ENCODE results near the gene FITM1.

FITM1 gene

DNA sequence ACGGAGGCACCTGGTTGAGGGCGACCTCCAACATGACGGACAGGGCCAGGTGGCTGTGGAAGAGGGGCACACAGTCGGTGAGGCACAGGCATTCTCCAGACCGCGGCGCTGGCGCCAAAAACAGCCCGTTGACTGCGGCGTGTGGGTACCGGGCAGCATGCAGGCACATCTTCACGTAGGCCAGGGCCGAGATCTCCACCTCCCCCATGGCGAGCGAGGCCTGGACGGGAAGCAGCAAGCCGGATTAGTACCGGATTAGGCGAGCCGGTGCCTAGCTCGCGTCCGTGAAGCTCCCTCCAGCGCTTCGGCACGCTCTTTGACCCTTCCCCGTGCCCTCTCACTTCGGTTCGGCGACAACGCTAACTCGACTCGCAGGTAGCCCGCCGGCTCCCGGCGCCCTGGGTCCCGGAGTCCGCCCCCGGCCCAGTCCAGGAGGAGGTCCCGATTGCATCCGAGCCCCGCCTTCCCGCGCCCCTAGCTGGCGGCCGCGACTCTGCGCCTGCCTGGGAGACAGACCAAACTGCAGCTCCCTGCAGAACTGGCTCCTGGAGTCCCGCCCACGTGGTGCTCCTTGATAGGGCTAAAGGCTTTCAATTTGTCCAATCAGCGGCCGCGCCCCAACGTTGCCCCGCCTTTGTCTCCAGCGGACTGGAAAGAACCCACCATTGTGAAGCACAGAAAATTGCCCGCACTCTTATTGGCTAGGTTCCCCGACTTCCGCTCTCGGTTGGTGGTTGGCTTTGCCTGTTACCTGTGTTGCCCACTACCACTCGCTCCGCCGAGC lies 10.8 kb downstream of the FITM1 start, which contains the start of gene EMC9:
Gene EMC9, minus strand, starts transcription at position 495 of the 784 bp plus-strand sequence. Its CDS starts 287 bp downstream, at position 208.
- peak; percentile 100 for DNase-seq

DNA sequence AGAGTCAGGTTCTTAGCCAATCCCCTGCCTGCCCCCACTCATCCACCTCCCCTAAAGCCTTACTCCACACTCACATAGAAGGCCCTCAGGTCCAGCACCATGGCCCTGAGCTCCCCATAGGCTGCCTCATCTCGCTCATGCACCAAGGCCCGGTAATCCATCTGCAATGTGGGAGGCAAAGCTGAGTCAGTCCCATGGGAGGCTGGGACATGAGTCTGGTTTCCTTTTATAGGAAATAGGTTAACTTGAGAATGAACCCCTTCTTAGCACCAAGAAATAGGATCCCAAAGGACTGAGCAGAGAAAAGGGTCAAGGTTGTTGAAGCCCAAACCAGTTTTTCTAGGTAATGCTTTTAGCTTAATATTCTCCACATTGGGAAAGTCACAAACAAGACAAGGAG lies 13.1 kb downstream of the FITM1 start:
- no peak for DNase-seq

DNA sequence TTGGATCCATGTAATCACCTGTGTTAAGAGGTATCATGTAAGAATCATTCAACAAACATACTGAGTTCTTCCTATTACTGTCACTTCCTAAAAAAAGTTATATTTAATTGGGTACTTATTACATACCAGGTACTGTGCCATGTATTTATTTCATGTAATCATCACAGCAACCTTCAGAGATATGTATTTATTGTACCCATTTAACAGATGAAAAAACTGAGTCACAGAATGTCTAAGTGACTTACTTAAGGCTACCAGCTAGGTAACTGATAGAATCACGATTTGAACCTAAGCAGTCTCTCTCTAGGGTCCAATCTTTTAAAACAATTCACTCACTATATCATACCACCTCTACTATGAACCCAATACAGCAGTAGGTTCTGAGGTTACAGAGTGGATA lies 14.0 kb downstream of the FITM1 start:
- DNase-seq, result no peak

DNA sequence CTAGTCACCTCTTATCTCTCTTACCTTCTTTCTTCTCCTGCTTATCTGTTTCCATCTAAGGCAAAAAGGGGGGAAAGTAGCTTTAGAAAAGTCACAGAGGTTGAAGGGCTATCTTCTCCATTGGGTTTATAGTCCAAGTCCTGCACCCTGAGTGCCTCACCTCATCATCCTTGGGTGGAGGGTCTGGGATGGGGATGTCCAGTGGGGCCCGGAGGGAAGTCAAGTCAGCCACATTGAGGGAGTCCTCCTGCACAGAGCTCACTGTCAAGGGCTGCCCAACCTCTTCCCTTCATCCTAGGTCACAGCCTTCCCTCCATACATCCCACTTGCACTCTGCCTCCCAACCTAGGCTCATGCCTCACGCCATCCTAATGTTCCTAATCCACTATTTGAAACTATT lies 14.8 kb downstream of the FITM1 start:
- no peak for DNase-seq

- no peak for DNase-seq
Observed at GRCh38 chr14:24145690-24146452, 15.4 kb downstream of the FITM1 start.

DNA sequence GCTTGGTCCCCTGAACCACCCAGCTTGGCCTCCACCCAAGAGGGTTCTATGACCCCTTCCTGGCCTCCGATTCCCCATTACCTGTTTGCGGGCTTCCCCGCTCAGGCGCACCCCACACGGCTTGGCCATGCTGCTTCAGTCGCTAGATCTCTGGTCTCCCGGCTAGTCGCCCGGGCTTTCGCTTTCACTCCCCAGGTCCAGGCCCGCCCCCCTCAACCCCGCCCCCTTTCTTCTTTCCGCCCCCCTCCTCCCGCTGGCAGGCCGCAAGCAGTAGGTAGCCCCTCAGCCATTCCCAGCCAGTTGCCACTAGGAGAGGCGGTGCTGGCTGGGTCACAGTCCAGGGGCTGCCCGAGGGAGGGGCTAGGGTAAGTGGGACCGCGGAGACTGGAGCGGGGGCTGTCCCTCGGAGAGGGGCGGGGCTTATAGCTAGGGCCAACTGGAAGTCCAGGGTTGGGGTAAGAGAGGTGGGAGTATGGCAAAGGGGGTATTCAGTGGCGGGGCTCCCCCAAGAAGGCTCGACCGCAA lies 16.1 kb downstream of the FITM1 start, which contains the start of gene PSME2:
Gene PSME2, minus strand, starts transcription at position 158 of the 525 bp plus-strand sequence. Its CDS starts 29 bp downstream, at position 129.
- peak; percentile 88 for DNase-seq

DNA sequence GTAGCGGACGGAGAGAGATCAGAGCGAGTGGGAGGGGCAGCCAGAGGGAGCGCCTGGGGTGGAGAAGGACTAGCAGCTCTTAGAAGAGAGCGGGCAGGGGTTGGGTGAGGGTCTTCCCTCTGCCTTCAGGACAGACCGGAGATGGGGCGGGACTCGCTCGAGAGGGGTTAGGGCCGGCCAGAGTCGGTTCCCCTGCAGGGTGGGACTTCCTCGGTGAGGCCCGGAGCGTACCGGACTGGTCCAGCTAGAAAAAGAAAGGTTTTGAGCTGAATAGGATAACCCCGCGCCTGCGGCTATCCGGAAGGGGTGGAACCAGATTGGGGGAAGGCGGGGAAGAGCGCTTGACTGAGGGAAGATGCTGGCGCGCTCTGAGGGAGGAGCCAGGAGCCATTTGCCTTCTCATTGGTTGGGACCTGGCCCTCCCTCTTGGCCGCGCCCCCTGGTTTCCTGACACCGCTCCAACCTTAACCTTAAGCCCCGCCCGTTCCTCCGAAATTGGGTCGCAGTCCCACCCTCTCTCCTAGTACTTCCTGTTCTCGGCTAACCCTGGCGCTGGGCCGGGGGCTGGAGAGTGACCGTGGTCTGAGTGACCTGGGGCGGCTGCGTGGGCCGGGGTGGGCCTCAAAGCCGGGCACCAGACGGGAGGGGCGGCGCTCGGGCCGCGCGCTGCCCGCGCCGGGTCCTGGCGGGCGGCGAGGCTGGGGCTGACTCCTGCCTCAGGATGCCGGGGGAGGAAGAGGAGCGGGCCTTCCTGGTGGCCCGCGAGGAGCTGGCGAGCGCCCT lies 16.7 kb downstream of the FITM1 start, which contains the start of gene RNF31:
Gene RNF31, plus strand, starts transcription at position 521 of the 783 bp plus-strand sequence. Its CDS starts 201 bp downstream, at position 722.
- peak; percentile 99 for DNase-seq

GRCh38 chr14:24147761-24148428 lies 17.4 kb downstream of the FITM1 start:
- DNase-seq, result no peak

DNA sequence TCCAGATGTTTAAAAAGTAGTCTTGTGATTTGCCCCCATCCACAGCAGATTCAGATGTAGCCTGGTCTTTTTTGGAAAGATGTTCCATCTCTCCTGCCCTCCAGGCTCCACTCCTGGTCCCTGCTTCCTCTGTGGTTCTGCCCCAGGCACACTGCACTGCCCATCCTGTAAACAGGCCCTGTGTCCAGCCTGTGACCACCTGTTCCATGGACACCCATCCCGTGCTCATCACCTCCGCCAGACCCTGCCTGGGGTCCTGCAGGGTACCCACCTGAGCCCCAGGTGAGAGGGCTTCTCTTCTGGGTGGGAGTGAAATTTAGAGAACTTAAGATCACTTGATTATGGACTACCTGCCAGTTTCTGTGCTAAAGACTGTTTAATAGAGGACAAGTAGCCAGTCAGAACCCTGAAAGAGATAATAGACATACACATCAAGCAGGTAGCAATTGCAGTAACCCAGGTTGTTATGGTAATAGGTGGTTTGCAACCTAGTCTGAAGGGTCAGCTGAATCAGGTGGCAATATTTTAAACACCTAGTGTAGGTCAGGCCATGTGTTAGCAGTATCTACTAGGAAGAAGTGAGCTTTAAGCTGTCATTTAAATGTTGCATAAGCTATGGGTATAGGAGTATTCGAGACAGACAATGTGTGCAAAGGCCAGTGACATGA lies 19.0 kb downstream of the FITM1 start:
- no peak for DNase-seq

- no peak for DNase-seq
Observed at GRCh38 chr14:24150061-24150460, 19.6 kb downstream of the FITM1 start.

- no peak for DNase-seq
Observed at GRCh38 chr14:24150567-24150966, 20.1 kb downstream of the FITM1 start.

DNA sequence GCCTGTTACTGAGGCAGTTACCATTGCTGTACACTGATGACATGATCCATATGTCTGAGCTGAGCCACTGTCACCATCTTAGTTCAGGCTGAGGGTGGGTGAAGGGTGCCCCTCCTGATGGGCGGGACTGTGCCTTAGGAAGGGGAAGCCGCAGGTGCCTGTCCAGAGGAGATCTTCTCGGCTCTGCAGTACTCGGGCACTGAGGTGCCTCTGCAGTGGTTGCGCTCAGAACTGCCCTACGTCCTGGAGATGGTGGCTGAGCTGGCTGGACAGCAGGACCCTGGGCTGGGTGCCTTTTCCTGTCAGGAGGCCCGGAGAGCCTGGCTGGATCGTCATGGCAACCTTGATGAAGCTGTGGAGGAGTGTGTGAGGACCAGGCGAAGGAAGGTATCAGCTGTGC lies 20.5 kb downstream of the FITM1 start:
- DNase-seq, result no peak

DNA sequence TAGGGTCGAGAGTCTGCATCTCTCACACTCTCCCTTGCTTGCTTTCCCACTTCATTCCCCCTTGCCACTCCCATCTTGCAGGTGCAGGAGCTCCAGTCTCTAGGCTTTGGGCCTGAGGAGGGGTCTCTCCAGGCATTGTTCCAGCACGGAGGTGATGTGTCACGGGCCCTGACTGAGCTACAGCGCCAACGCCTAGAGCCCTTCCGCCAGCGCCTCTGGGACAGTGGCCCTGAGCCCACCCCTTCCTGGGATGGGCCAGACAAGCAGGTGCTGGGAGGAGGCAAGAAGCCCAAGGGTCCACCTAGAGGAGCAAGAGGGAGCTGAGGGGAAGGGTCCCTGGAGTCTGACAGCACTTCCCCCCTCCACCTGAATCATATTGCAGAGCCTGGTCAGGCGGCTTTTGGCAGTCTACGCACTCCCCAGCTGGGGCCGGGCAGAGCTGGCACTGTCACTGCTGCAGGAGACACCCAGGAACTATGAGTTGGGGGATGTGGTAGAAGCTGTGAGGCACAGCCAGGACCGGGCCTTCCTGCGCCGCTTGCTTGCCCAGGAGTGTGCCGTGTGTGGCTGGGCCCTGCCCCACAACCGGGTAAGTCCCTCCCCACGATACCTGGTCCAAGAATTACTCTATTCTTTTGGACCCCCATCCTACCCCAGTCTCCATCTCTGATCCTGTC lies 21.1 kb downstream of the FITM1 start:
- DNase-seq, result no peak

GRCh38 chr14:24155100-24155499 lies 24.6 kb downstream of the FITM1 start:
- no peak for DNase-seq

GRCh38 chr14:24156840-24157239 lies 26.4 kb downstream of the FITM1 start:
- no peak for DNase-seq

DNA sequence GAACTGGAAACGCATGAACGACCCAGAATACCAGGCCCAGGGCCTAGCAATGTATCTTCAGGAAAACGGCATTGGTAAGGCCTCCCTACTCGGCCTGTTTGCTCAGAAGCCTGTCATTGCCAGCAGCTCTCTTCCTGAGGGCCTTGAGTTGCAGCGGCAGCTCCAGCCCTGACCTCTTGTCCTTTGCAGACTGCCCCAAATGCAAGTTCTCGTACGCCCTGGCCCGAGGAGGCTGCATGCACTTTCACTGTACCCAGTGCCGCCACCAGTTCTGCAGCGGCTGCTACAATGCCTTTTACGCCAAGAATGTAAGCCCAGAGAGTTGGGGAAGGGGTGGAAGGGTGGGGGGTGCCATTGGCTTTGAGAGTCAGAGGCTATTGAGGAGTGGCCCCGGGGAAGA lies 26.9 kb downstream of the FITM1 start:
- no peak for DNase-seq

DNA sequence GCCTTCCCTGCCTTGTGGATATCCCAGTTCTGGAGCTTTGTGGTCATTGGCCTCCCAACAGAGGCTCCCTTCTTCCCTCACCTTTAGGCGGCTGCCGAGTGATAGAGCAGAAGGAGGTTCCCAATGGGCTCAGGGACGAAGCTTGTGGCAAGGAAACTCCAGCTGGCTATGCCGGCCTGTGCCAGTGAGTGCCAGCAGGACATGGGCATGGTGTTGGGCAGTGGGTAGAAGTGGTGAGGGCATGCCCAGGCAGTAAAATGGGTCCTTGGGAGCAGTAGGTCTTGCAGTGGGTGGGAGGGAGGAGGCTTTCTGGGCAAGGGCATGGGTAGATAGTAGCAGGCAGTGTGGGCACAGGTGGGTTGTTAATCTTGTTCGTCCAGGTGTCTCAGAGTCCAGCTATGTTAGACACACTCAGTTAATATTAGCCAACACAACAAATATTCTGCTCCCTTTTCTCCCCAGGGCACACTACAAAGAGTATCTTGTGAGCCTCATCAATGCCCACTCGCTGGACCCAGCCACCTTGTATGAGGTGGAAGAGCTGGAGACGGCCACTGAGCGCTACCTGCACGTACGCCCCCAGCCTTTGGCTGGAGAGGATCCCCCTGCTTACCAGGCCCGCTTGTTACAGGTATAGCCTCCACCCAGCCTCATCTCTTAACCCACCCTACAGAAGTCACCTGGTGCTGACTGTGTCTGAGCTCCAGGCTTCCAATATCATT lies 29.5 kb downstream of the FITM1 start:
- DNase-seq, result no peak

DNA sequence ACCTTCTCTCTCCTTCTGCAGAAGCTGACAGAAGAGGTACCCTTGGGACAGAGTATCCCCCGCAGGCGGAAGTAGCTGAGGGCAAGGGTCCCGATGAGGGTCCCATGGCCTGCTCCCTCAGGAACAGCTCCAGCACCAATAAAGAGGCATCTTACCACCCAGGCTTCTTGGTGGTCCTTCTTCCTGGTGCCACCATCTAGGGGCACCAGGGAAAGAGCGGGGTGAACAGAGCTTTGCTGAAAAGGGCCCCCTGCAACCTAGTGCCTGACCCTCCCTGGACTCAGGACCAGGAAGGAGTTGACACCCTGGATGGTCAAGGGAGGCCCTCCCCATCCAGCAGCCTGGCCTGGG lies 30.0 kb downstream of the FITM1 start:
- no peak for DNase-seq

DNA sequence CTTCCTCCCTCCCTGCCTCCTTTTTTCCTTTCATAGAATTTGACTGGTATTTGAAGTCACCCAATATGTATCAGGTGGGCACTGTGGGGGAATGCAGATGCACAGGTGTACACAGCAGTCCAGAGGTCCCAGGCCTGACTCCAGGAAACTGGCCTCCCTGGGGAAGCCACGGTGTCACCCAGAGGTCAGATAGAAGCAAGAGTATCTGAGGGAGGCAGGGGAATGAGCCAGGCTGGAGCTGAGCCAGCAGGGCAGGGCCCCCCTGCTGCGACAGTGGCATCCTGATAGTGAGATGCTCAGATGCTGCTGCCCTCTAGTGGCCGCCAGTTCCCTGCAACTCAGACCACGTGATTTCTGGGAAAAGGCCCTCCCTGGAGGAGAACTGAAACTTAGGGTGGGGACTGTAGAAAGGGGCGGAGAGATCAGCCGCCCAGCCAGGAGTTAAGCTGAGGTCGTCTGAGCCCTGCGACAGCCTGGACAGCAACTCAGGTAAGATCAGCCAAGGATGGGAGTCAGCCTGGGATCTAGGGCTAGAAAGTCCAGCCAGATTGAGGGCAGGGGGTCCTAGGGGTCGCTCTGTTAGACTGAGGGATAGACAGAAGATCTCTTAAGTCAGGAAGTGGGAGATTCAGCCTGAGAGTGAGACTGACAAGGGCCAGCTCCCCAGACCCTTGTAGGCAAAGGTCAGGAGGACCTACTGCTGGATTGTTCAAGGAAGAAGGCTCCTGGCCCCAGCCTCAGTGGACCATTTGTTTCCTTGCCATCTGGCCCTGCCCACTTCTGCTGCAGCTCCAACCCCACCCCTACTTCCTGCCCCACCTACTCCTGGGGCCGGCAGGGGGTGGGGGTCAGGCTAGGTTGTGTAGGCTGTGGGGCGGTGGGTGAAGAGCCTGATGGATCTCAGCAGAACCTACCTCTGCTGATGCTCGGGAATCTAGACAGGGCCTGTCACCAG lies 30.7 kb downstream of the FITM1 start, which contains the start of gene IRF9:
Gene IRF9, plus strand, starts transcription at position 416 of the 955 bp plus-strand sequence. CDS start 880 bp downstream, outside the sequence.
- DNase-seq, result peak; percentile 98
